HCT116 (cell line): ENCODE data around the gene NTRK3. TPM values are rescaled to one million over a fixed set of nuclear protein-coding genes. Genes with fewer than 3 reads are reported as not detected.

Experiments used
- ATAC-seq: fragments of 200-7000 bp; cut with Tn5 transposase; 2 replicates; pipeline ENCODE4 v1.9.1; 2020; ENCODE audit warnings: mild to moderate bottlenecking, moderate library complexity
- BruUV-seq: library from RNA; stranded (reverse); fragments of 400-500 nt; replicated peaks from 2 replicates; lab custom pipeline; 2021; lab: Mats Ljungman, UMichigan
- CTCF ChIA-PET: fragments of 300-600 bp; sonication (Branson Sonifier 250); formaldehyde crosslinking; loops from one replicate; lab custom pipeline; 2021; ENCODE audit warnings: antibody characterized with exemption; lab: Charles Lee
- POLR2A ChIA-PET: fragments of 300-600, 350-600 bp; sonication (Branson Sonifier 250); formaldehyde crosslinking; loops from one replicate; lab custom pipeline; 2021; ENCODE audit warnings: antibody characterized with exemption; lab: Charles Lee
- RAD21 ChIA-PET, 2 experiments: fragments of 300-600 bp; sonication (Branson Sonifier 250); formaldehyde crosslinking; loops; one replicate each; lab custom pipeline; 2023; ENCODE audit warnings: low total read pairs in 2 of 2; ENCODE audit not compliant: uncharacterized antibody in 2 of 2, unreplicated experiment in 2 of 2, low non-redundant PET in 1 of 2; lab: Charles Lee
- DNase-seq: peaks from one replicate; pipeline ENCODE4 v3.0.0-alpha.2; 2010; ENCODE audit warnings: low read depth, low spot score
- H2AFZ ChIP-seq: fragments of 200-600 bp; shearing (Covaris generic), sonication (generic); 2 replicates; pipeline ENCODE4 v1.6.1; 2017; ENCODE audit warnings: low read depth, mixed run types, mixed read lengths, antibody characterized with exemption, low read length; ENCODE audit not compliant: poor library complexity, severe bottlenecking
- H3K27ac ChIP-seq: 2 replicates; pipeline ENCODE4 v1.5.1; 2012; ENCODE audit warnings: low read depth, low read length
- H3K27me3 ChIP-seq: fragments of 200-600 bp; sonication (generic); 2 replicates; pipeline ENCODE4 v1.6.1; 2016; ENCODE audit warnings: mixed run types, low read length, mixed read lengths; ENCODE audit not compliant: insufficient read depth
- H3K36me3 ChIP-seq, 2 experiments: fragments of 200-500 bp in 1 of 2; fragments of 200-600 bp in 1 of 2; sonication (Bioruptor generic) in 1 of 2; sonication (generic) in 1 of 2; 2 replicates each; pipeline versions ENCODE4 v1.5.1 to v1.6.1; 2014 to 2016; ENCODE audit warnings: low read length in 2 of 2, inconsistent platforms in 1 of 2, mixed read lengths in 1 of 2, mixed run types in 1 of 2; ENCODE audit not compliant: insufficient read depth in 2 of 2, control insufficient read depth in 1 of 2
- H3K4me1 ChIP-seq, 2 experiments: fragments of 200-600 bp in 1 of 2; sonication (generic) in 1 of 2; 2 replicates each; pipeline versions ENCODE4 v1.5.1 to v1.6.1; 2012 to 2017; ENCODE audit warnings: low read length in 2 of 2, inconsistent platforms in 1 of 2, mild to moderate bottlenecking in 1 of 2, mixed read lengths in 1 of 2, mixed run types in 1 of 2, moderate library complexity in 1 of 2; ENCODE audit not compliant: insufficient read depth in 2 of 2, control insufficient read depth in 1 of 2
- H3K4me2 ChIP-seq: fragments of 200-600 bp; sonication (generic); 2 replicates; pipeline ENCODE4 v1.6.1; 2017; ENCODE audit warnings: mixed run types, low read length, mixed read lengths
- H3K4me3 ChIP-seq, 2 experiments: fragments of 200-600 bp in 1 of 2; sonication (generic) in 1 of 2; replicated peaks in 1 of 2; 2 replicates each; pipeline ENCODE4 v1.5.1; 2011 to 2016; ENCODE audit warnings: low read length in 2 of 2, control low read depth in 1 of 2, low read depth in 1 of 2, mild to moderate bottlenecking in 1 of 2, mixed read lengths in 1 of 2, mixed run types in 1 of 2
- H3K79me2 ChIP-seq: fragments of 200-600 bp; sonication (generic); 2 replicates; pipeline ENCODE4 v1.6.1; 2017; ENCODE audit warnings: mild to moderate bottlenecking, mixed run types, low read length, moderate library complexity, mixed read lengths; ENCODE audit not compliant: insufficient read depth
- H3K9ac ChIP-seq: fragments of 200-600 bp; sonication (generic); 2 replicates; pipeline ENCODE4 v1.6.1; 2016; ENCODE audit warnings: low read length, mixed read lengths
- H3K9me2 ChIP-seq: fragments of 200-600 bp; sonication (generic), shearing (Covaris generic); 2 replicates; pipeline ENCODE4 v1.6.1; 2017; ENCODE audit warnings: mixed run types, mild to moderate bottlenecking, moderate library complexity; ENCODE audit not compliant: insufficient read depth
- H3K9me3 ChIP-seq, 2 experiments: fragments of 200-500 bp in 1 of 2; fragments of 200-600 bp in 1 of 2; sonication (Bioruptor generic) in 1 of 2; sonication (generic) in 1 of 2; 2 replicates each; pipeline ENCODE4 v1.6.1; 2014 to 2017; ENCODE audit warnings: low read length in 2 of 2, mixed read lengths in 2 of 2, inconsistent platforms in 1 of 2, low read depth in 1 of 2, mild to moderate bottlenecking in 1 of 2, mixed run types in 1 of 2, moderate library complexity in 1 of 2; ENCODE audit not compliant: control insufficient read depth in 1 of 2, insufficient read depth in 1 of 2
- H4K20me1 ChIP-seq: fragments of 200-600 bp; sonication (generic), shearing (Covaris generic); 2 replicates; pipeline ENCODE4 v1.6.1; 2017; ENCODE audit warnings: mixed run types, mild to moderate bottlenecking, moderate library complexity; ENCODE audit not compliant: insufficient read depth
- ATF3 ChIP-seq: IDR thresholded peaks from 2 replicates; pipeline ENCODE4 v1.6.1; 2012
- CEBPB ChIP-seq: IDR thresholded peaks from 2 replicates; pipeline ENCODE4 v1.6.1; 2012; ENCODE audit warnings: low read depth
- CTCF ChIP-seq, 3 experiments: fragments of 200-600 bp in 1 of 3; sonication (generic) in 1 of 3; IDR thresholded peaks in 2 of 3; conservative IDR thresholded peaks in 1 of 3; 2 replicates each; pipeline ENCODE4 v1.5.1; 2012 to 2017; ENCODE audit warnings: low read depth in 2 of 3, low read length in 2 of 3, antibody characterized with exemption in 1 of 3, borderline replicate concordance in 1 of 3, control low read depth in 1 of 3, mild to moderate bottlenecking in 1 of 3, mixed read lengths in 1 of 3, mixed run types in 1 of 3, moderate library complexity in 1 of 3; ENCODE audit not compliant: insufficient read depth in 1 of 3
- EGR1 ChIP-seq: IDR thresholded peaks from 2 replicates; pipeline ENCODE4 v1.6.1; 2012; ENCODE audit warnings: low read depth
- EZH2 ChIP-seq: fragments of 200-600 bp; sonication (generic); IDR thresholded peaks from 2 replicates; pipeline ENCODE4 v1.6.1; 2017; ENCODE audit warnings: antibody characterized with exemption, mixed run types
- MAX ChIP-seq: IDR thresholded peaks from 2 replicates; pipeline ENCODE4 v1.6.1; 2012
- POLR2A ChIP-seq: IDR thresholded peaks from 2 replicates; pipeline ENCODE4 v1.7.0; 2011; ENCODE audit warnings: borderline replicate concordance; ENCODE audit not compliant: insufficient read depth, insufficient read length; ENCODE audit errors: extremely low read depth
- RAD21 ChIP-seq: IDR thresholded peaks from 2 replicates; pipeline ENCODE4 v1.6.1; 2012; ENCODE audit warnings: low read depth, mild to moderate bottlenecking
- SIN3A ChIP-seq: IDR thresholded peaks from 2 replicates; pipeline ENCODE4 v1.6.1; 2012; ENCODE audit warnings: low read depth
- SP1 ChIP-seq: IDR thresholded peaks from 2 replicates; pipeline ENCODE4 v1.6.1; 2012; ENCODE audit warnings: low read depth
- TCF7L2 ChIP-seq: IDR thresholded peaks from 2 replicates; pipeline ENCODE4 v1.7.0; 2011; ENCODE audit warnings: borderline replicate concordance, inconsistent platforms; ENCODE audit not compliant: insufficient read depth, insufficient read length; ENCODE audit errors: extremely low read depth
- YY1 ChIP-seq: IDR thresholded peaks from 2 replicates; pipeline ENCODE4 v1.6.1; 2011; ENCODE audit warnings: low read length, low read depth, moderate library complexity, mild to moderate bottlenecking; ENCODE audit not compliant: insufficient replicate concordance; ENCODE audit errors: extremely low read depth
- ZNF274 ChIP-seq: fragments of 200-500 bp; sonication (Bioruptor generic); IDR thresholded peaks from 2 replicates; pipeline ENCODE4 v1.6.1; 2014; ENCODE audit warnings: mild to moderate bottlenecking, low read depth, low read length, inconsistent platforms
- intact Hi-C: fragments of 100-400 bp; cut with micrococcal nuclease; formaldehyde crosslinking; loops from 2 replicates; pipeline ENCODE4 v1.10.0; 2022
- total RNA-seq: library from RNA; stranded (reverse); gene quantifications from one replicate; pipeline ENCODE4 v1.2.1, GENCODE V29; 2021; ENCODE audit not compliant: unreplicated experiment

Gene NTRK3
- total RNA-seq, 1 experiment from 2014 or later, result not detected

GRCh38 chr15:87967951-87968350 lies 288.6 kb downstream of the NTRK3 start:
- no peaks in the 10 kb centered on the region for H3K27me3 ChIP-seq

More at GRCh38 chr15:87967951-87968350, 288.6 kb downstream of the NTRK3 start:
- Histone ChIP-seq H3K79me2 (no peaks in the 10 kb centered on the region), H4K20me1 (no peaks in the 10 kb centered on the region), H3K27ac (no peak overlapping the region), H3K4me2 (no peak overlapping the region), H3K9me2 (no peaks in the 10 kb centered on the region), H3K9me3 (peaks cover 0 to 3% of the 10 kb centered on the region in 2 experiments; a peak in 1 of 4 replicates), H3K4me1 (no peaks in the 10 kb centered on the region), H3K36me3 (no peaks in the 10 kb centered on the region)
- CTCF ChIA-PET, result no interaction called here
- BruUV-seq, result no TSS peak
- ATAC-seq, result no peak
- RAD21 ChIA-PET, result no interaction called here
- intact Hi-C loops, result no loop called here
- TF ChIP-seq ATF3 (no peak), RAD21 (no peak), YY1 (no peak), SIN3A (no peak), CEBPB (no peak), SP1 (no peak), EGR1 (no peak), POLR2A (no peak), ZNF274 (no peak), TCF7L2 (no peak), CTCF (IDR thresholded peaks at IDR 0.05 in 2 of 3, conservative IDR thresholded peaks at IDR 0.05 in 1 of 3; ENCODE audit: borderline replicate concordance in 1 of 3, insufficient read depth in 1 of 3, low read depth in 2 of 3, low read length in 2 of 3) (no peak), MAX (no peak), EZH2 (no peak)
- TF ChIP-seq, all 23 proteins: peak for 0
- Histone ChIP-seq H3K4me3 (no peak overlapping the region), H2AFZ (no peak overlapping the region), H3K9ac (no peak overlapping the region)
- DNase-seq, result no peak
- POLR2A ChIA-PET, result no interaction called here
